SK-N-SH (cell line): ENCODE measurements around the gene KNOP1.

ENCODE experiments used
- EP300 ChIP-seq, 2 experiments: IDR thresholded peaks; 2 replicates each; pipeline versions ENCODE4 v1.4.0 to v1.6.1; 2012; ENCODE audit warnings: borderline replicate concordance in 1 of 2, low read depth in 1 of 2, low read length in 1 of 2
- EZH2phosphoT487 ChIP-seq: fragments of 200-600 bp; sonication (generic); IDR thresholded peaks from 2 replicates; pipeline ENCODE4 v1.6.1; 2017; ENCODE audit warnings: low read depth, mixed run types, mild to moderate bottlenecking, antibody characterized with exemption, moderate library complexity, borderline replicate concordance
- FOXM1 ChIP-seq: IDR thresholded peaks from 2 replicates; pipeline ENCODE4 v1.4.0; 2012; ENCODE audit warnings: low read depth, mild to moderate bottlenecking
- GABPA ChIP-seq: IDR thresholded peaks from 2 replicates; pipeline ENCODE4 v1.4.0; 2012; ENCODE audit warnings: low read depth, mild to moderate bottlenecking
- IRF3 ChIP-seq: fragments of 150-350 bp; IDR thresholded peaks from 2 replicates; pipeline ENCODE4 v1.6.1; 2016; ENCODE audit warnings: mild to moderate bottlenecking, low read depth, low read length
- POLR2AphosphoS5 ChIP-seq: IDR thresholded peaks from 2 replicates; pipeline ENCODE4 v1.6.1; 2012; ENCODE audit warnings: low read depth, low read length
- RXRA ChIP-seq: IDR thresholded peaks from 2 replicates; pipeline ENCODE4 v1.4.0; 2012; ENCODE audit warnings: low read depth, mild to moderate bottlenecking, borderline replicate concordance
- YY1 ChIP-seq: IDR thresholded peaks from 2 replicates; pipeline ENCODE4 v1.4.0; 2012; ENCODE audit warnings: low read depth, mild to moderate bottlenecking
- TF ChIP-seq, protein P1 (sequence below): fragments of 200-600 bp; sonication (generic); IDR thresholded peaks from 2 replicates; pipeline ENCODE4 v1.6.1; 2017; ENCODE audit warnings: antibody characterized with exemption, mild to moderate bottlenecking, moderate library complexity
- TF ChIP-seq, protein P2 (sequence below): IDR thresholded peaks from 2 replicates; pipeline ENCODE4 v1.4.0; 2012; ENCODE audit warnings: low read depth

- TF ChIP-seq, protein P1, sequence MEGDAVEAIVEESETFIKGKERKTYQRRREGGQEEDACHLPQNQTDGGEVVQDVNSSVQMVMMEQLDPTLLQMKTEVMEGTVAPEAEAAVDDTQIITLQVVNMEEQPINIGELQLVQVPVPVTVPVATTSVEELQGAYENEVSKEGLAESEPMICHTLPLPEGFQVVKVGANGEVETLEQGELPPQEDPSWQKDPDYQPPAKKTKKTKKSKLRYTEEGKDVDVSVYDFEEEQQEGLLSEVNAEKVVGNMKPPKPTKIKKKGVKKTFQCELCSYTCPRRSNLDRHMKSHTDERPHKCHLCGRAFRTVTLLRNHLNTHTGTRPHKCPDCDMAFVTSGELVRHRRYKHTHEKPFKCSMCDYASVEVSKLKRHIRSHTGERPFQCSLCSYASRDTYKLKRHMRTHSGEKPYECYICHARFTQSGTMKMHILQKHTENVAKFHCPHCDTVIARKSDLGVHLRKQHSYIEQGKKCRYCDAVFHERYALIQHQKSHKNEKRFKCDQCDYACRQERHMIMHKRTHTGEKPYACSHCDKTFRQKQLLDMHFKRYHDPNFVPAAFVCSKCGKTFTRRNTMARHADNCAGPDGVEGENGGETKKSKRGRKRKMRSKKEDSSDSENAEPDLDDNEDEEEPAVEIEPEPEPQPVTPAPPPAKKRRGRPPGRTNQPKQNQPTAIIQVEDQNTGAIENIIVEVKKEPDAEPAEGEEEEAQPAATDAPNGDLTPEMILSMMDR = no peak
- TF ChIP-seq EP300 (IDR thresholded peaks at IDR 0.05; ENCODE audit: borderline replicate concordance in 1 of 2, low read depth in 1 of 2, low read length in 1 of 2) (no peak), EZH2phosphoT487 (no peak), GABPA (no peak), FOXM1 (no peak), POLR2AphosphoS5 (no peak), YY1 (no peak), RXRA (no peak), IRF3 (no peak)
- TF ChIP-seq, protein P2, sequence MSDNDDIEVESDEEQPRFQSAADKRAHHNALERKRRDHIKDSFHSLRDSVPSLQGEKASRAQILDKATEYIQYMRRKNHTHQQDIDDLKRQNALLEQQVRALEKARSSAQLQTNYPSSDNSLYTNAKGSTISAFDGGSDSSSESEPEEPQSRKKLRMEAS = no peak
These were observed 10.3 kb downstream of the KNOP1 start for GRCh38 chr16:19707569-19708295.
